GM12878 (cell line): ENCODE data around the gene ITGA3. TPM values are rescaled to one million over a fixed set of nuclear protein-coding genes. Genes with fewer than 3 reads are reported as not detected.

Source experiments
- ATAC-seq: fragments of 200-7000 bp; cut with Tn5 transposase; 3 replicates; pipeline ENCODE4 v1.9.1; 2020; ENCODE audit warnings: mild to moderate bottlenecking, moderate library complexity
- BruUV-seq: library from RNA; stranded (reverse); fragments of 400-500 nt; replicated peaks from 2 replicates; lab custom pipeline; 2021; lab: Mats Ljungman, UMichigan
- CTCF ChIA-PET: fragments of 300-600 bp; sonication (Branson Sonifier 250); formaldehyde crosslinking; extraction: SDS; loops from one replicate; lab custom pipeline; 2021; ENCODE audit warnings: inconsistent platforms; lab: Yijun Ruan, JAX
- POLR2A ChIA-PET: fragments of 350-600 bp; formaldehyde crosslinking; extraction: SDS; loops from one replicate; lab custom pipeline; 2021; ENCODE audit warnings: inconsistent platforms; lab: Charles Lee
- RAD21 ChIA-PET: fragments of 300-600 bp; sonication (Branson Sonifier 250); formaldehyde crosslinking; loops from one replicate; lab custom pipeline; 2023; ENCODE audit warnings: antibody characterized with exemption; ENCODE audit not compliant: unreplicated experiment; lab: Charles Lee
- SMC1A ChIA-PET: fragments of 300-600 bp; sonication (Branson Sonifier 250); formaldehyde crosslinking; loops from one replicate; lab custom pipeline; 2023; ENCODE audit not compliant: unreplicated experiment, uncharacterized antibody; lab: Charles Lee
- DNase-seq: peaks from one replicate; pipeline ENCODE4 v3.0.0-alpha.2; 2011; ENCODE audit warnings: low read depth, low spot score
- FAIRE-seq: peaks from 3 replicates; lab custom pipeline; 2011; peaks lifted over from hg19 to GRCh38; lab: Jason Lieb, UNC
- H2AFZ ChIP-seq: 2 replicates; pipeline ENCODE4 v1.6.0; 2011; ENCODE audit warnings: low read depth, low read length, control low read depth; ENCODE audit not compliant: control insufficient read depth
- H3K27ac ChIP-seq: 2 replicates; pipeline ENCODE4 v1.5.1; 2011; ENCODE audit warnings: control low read depth; ENCODE audit not compliant: control insufficient read depth, insufficient read depth
- H3K27me3 ChIP-seq, 2 experiments: replicated peaks in 1 of 2; 2 replicates each; pipeline versions ENCODE4 v1.6.0 to v1.6.1; 2011; ENCODE audit warnings: low read length in 1 of 2; ENCODE audit not compliant: control insufficient read depth in 2 of 2, insufficient read depth in 2 of 2
- H3K36me3 ChIP-seq, 2 experiments: 2 replicates each; pipeline ENCODE4 v1.5.1; 2011; ENCODE audit warnings: low read length in 1 of 2; ENCODE audit not compliant: control insufficient read depth in 2 of 2, insufficient read depth in 2 of 2
- H3K4me1 ChIP-seq: 2 replicates; pipeline ENCODE4 v1.6.1; 2011; ENCODE audit warnings: mild to moderate bottlenecking, low read length, moderate library complexity, mixed read lengths; ENCODE audit not compliant: control insufficient read depth, insufficient read depth
- H3K4me2 ChIP-seq: 2 replicates; pipeline ENCODE4 v1.6.0; 2011; ENCODE audit warnings: control low read depth; ENCODE audit not compliant: control insufficient read depth, insufficient read depth
- H3K4me3 ChIP-seq: fragments of 200-600 bp; sonication (generic); 2 replicates; pipeline ENCODE4 v1.5.1; 2016
- H3K79me2 ChIP-seq: 2 replicates; pipeline ENCODE4 v1.6.0; 2011; ENCODE audit warnings: low read length; ENCODE audit not compliant: control insufficient read depth, insufficient read depth
- H3K9ac ChIP-seq: 2 replicates; pipeline ENCODE4 v1.8.0; 2011; ENCODE audit warnings: low read length, control low read depth, mixed read lengths; ENCODE audit not compliant: control insufficient read depth, insufficient read depth
- H3K9me3 ChIP-seq: replicated peaks from 3 replicates; pipeline ENCODE4 v1.5.1; 2011; ENCODE audit warnings: mild to moderate bottlenecking, low read length; ENCODE audit not compliant: control insufficient read depth, insufficient read depth
- H4K20me1 ChIP-seq: 2 replicates; pipeline ENCODE4 v1.6.0; 2011; ENCODE audit not compliant: control insufficient read depth, insufficient read depth
- BCLAF1 ChIP-seq: fragments of 450-650 bp; IDR thresholded peaks from 2 replicates; pipeline ENCODE4 v1.6.1; 2017; ENCODE audit warnings: antibody characterized with exemption, mild to moderate bottlenecking, moderate library complexity
- CHD4 ChIP-seq: fragments of 200-600 bp; sonication (generic); IDR thresholded peaks from 2 replicates; pipeline ENCODE4 v1.6.1; 2016; ENCODE audit warnings: mild to moderate bottlenecking
- E2F8 ChIP-seq: fragments of 450-650 bp; IDR thresholded peaks from 2 replicates; pipeline ENCODE4 v1.6.1; 2018; ENCODE audit warnings: mild to moderate bottlenecking, low read depth, moderate library complexity; ENCODE audit not compliant: partially characterized antibody
- PAX8 ChIP-seq: fragments of 450-650 bp; IDR thresholded peaks from 2 replicates; pipeline ENCODE4 v1.6.1; 2017; ENCODE audit warnings: mild to moderate bottlenecking, moderate library complexity
- POLR2AphosphoS2 ChIP-seq: IDR thresholded peaks from 2 replicates; pipeline ENCODE4 v1.6.1; 2011; ENCODE audit warnings: low read depth, mild to moderate bottlenecking, low read length, improper control_type of control experiment, moderate library complexity
- RAD21 ChIP-seq: IDR thresholded peaks from 2 replicates; pipeline ENCODE4 v1.6.1; 2011; ENCODE audit warnings: mild to moderate bottlenecking, low read depth, low read length, moderate library complexity; ENCODE audit not compliant: insufficient read depth
- RB1 ChIP-seq: fragments of 450-650 bp; formaldehyde crosslinking; IDR thresholded peaks from 2 replicates; pipeline ENCODE4 v1.6.1; 2017; ENCODE audit warnings: mild to moderate bottlenecking, borderline replicate concordance
- TAF1 ChIP-seq: IDR thresholded peaks from 2 replicates; pipeline ENCODE4 v1.6.1; 2011; ENCODE audit warnings: mild to moderate bottlenecking, low read depth, low read length, borderline replicate concordance
- TCF7 ChIP-seq: IDR thresholded peaks from 2 replicates; pipeline ENCODE4 v1.6.1; 2014; ENCODE audit warnings: antibody characterized with exemption, borderline replicate concordance
- WGBS: methylation state at CpG from one replicate; pipeline ENCODE4 v1.1.6; 2016; ENCODE audit warnings: low lambda C conversion rate; ENCODE audit not compliant: insufficient replicate concordance, insufficient coverage; ENCODE audit errors: missing lambda C conversion rate; 5-methylcytosine and 5-hydroxymethylcytosine counted together
- in situ Hi-C: fragments of 300-500 bp; cut with MboI; formaldehyde crosslinking; loops from 9 replicates; pipeline ENCODE4 v1.14.3; 2018; ENCODE audit warnings: mixed read lengths
- intact Hi-C: fragments of 100-400 bp; cut with micrococcal nuclease; formaldehyde crosslinking; loops from one replicate; pipeline ENCODE4 v1.14.2; 2022; ENCODE audit not compliant: unreplicated experiment
- polyA plus RNA-seq, 11 experiments: library from polyadenylated mRNA; depleted of rRNA in 4 of 11; unstranded in 6 of 11; stranded (reverse) in 5 of 11; fragments of >200 nt; fragmentation: Nextera tagmentation in 4 of 11; fragmentation: Illumina TruSeq in 1 of 11; extraction: Ambion mirVana in 4 of 11; extraction: Trizol in 1 of 11; gene quantifications; 1 replicate in 1 of 11; 2 replicates in 10 of 11; pipeline versions ENCODE4 v1.2.1 to v1.2.3, GENCODE V29; 2011 to 2016; ENCODE audit warnings: inconsistent platforms in 2 of 11, missing spikeins in 2 of 11, low read depth in 1 of 11
- total RNA-seq, 4 experiments: library from RNA; depleted of rRNA in 3 of 4; stranded (reverse); fragments of >200 nt in 3 of 4; fragmentation: Illumina TruSeq in 1 of 4; extraction: Trizol in 1 of 4; gene quantifications; 2 replicates each; pipeline versions ENCODE4 v1.2.1 to v1.2.3, GENCODE V29; 2013 to 2021

ITGA3 gene
- total and polyA plus RNA-seq, 10 of the 15 experiments (the other 5 are each of a cell fraction or from before 2014, with no cell fraction given): 0.29 to 13.4 (median 6.6) TPM

- CTCF ChIA-PET: interaction anchor here (1.0 kb wide), 1 partner anchor 17 kb away, joined by 4 read pairs; no protein-coding TSS in a partner anchor
- RAD21 ChIA-PET: no interaction called here
- intact Hi-C loops: no loop called here
- peaks cover 7% of the 10 kb centered on the region; the same call in 2 of the 3 replicates for H3K9me3 ChIP-seq
- H3K79me2 ChIP-seq: no peaks in the 10 kb centered on the region
- BruUV-seq: no TSS peak
- no peak overlapping the region for H3K4me2 ChIP-seq
- TF ChIP-seq E2F8 (no peak), BCLAF1 (no peak), RB1 (no peak), PAX8 (no peak), TCF7 (no peak), CHD4 (no peak), RAD21 (no peak), POLR2AphosphoS2 (no peak), TAF1 (no peak)
- no peaks in the 10 kb centered on the region for H3K36me3 ChIP-seq
- no peak overlapping the region for H3K4me3 ChIP-seq
- no peak overlapping the region for H3K9ac ChIP-seq
- ATAC-seq: no peak
- H3K27me3 ChIP-seq: no peaks in the 10 kb centered on the region
- SMC1A ChIA-PET: no interaction called here
- H2AFZ ChIP-seq: no peak overlapping the region
- H3K4me1 ChIP-seq: no peaks in the 10 kb centered on the region
- WGBS: 36% methylated on average over 2 of the region's 2 CpGs
- DNase-seq: no peak
- in situ Hi-C loops: no loop called here
- H3K27ac ChIP-seq: no peak overlapping the region
- no peaks in the 10 kb centered on the region for H4K20me1 ChIP-seq
- FAIRE-seq: no peak
- POLR2A ChIA-PET: no interaction called here
Observed at GRCh38 chr17:50015146-50015545, 40.8 kb upstream of the ITGA3 start.
